ENCODE results near the gene MECR.
A peak's percentile ranks its signal among the peaks of the same experiment; 100 is the strongest.

The MECR gene

DNA sequence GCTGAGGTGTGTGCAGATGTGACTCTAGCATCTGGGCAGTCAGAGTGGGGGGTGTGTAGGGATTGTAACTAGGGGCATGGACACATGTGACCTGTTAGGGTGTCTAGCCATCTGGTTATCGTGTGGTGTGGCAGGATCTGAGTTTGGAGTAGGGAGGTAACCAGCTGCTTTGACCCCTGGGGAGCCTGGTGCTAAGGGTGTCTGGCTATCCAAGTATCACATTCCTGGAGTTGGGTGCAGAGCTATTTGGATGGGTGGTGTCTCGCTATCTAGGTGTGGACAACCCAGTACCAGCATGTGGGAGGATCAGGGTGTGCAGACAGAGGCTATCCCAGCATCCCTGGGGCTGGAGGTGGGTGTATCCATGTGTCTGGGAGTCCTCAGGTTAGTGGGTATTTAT is 10.3 kb upstream of the MECR start:
- TF ChIP-seq ZFX (IDR thresholded peaks at IDR 0.05; ENCODE audit: borderline replicate concordance): no peak
- TF ChIP-seq, protein P1, sequence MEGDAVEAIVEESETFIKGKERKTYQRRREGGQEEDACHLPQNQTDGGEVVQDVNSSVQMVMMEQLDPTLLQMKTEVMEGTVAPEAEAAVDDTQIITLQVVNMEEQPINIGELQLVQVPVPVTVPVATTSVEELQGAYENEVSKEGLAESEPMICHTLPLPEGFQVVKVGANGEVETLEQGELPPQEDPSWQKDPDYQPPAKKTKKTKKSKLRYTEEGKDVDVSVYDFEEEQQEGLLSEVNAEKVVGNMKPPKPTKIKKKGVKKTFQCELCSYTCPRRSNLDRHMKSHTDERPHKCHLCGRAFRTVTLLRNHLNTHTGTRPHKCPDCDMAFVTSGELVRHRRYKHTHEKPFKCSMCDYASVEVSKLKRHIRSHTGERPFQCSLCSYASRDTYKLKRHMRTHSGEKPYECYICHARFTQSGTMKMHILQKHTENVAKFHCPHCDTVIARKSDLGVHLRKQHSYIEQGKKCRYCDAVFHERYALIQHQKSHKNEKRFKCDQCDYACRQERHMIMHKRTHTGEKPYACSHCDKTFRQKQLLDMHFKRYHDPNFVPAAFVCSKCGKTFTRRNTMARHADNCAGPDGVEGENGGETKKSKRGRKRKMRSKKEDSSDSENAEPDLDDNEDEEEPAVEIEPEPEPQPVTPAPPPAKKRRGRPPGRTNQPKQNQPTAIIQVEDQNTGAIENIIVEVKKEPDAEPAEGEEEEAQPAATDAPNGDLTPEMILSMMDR (IDR thresholded peaks at IDR 0.05): no peak
- H3K27ac ChIP-seq: no peak overlapping the region

DNA sequence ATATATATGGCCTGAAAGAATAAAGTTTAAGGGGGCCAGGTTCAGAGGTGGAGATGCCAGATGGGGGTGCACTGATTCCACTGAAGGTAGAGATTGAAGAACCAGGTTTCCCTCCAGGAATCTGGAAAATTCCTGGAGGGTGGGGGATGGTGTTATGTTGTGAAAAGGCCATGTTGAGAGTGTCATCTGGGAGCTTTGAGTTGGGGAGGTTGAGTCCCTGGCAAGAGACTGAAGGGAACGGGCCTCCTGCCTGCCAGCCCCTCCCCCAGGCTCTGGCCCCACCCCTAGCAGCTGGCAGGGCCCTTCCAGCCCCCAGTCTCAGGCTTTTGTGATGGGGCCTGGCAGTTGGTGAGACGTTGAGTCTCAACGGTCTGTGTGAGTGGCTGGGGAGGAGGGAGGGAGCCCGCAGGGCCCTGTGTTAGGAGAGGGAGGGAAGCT is 9.7 kb upstream of the MECR start:
- no peak overlapping the region for H3K27ac ChIP-seq
- TF ChIP-seq, protein P1 (IDR thresholded peaks at IDR 0.05): 0 out of 2 replicates have a peak, but pooled peaks have one; percentile 8
- TF ChIP-seq ZFX (IDR thresholded peaks at IDR 0.05; ENCODE audit: borderline replicate concordance): no peak

DNA sequence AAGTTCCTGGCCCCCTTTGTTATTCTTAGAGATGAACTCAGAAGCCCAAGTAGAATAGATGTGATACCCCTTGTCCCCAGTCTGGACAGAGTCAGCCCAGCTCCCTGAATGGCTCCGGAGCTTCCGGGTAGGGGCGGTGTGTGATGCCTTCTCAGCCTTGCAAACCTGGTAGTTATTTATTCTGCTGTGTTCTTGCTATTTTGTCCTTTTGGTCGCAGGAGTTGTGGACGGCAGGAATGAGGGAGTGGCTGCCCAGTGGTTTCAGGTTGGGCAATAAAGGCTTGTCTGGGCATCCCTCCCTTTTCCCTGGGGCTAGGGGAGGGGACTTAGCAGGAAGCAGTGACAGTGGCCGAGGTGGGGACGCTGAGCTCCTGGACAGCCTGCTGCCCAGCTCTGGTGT is 8.4 kb upstream of the MECR start:
- no peak overlapping the region for H3K27ac ChIP-seq
- TF ChIP-seq, protein P1 (IDR thresholded peaks at IDR 0.05): no peak
- no peak for TF ChIP-seq ZFX (IDR thresholded peaks at IDR 0.05; ENCODE audit: borderline replicate concordance)

DNA sequence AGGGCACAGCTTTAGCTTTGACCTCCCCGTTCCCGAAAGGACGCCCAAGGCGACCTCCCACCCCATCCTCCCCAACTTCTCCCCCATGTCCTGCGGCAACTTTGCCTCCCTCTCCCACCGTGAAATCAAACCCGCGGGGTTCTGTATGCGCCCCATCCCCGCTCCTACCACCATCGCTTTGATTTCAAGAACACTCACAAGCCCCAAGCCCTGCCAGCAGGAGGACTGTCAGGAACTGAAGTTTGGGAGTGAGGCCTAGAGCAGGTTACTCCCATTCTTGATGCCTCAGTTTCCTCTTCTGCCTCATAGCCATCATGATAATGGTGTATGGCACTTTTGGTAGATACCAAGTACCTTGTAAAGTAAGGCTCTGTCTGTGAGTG is 7.9 kb upstream of the MECR start:
- TF ChIP-seq, protein P1 (IDR thresholded peaks at IDR 0.05): no peak
- TF ChIP-seq ZFX (IDR thresholded peaks at IDR 0.05; ENCODE audit: borderline replicate concordance): no peak
- H3K27ac ChIP-seq: peak overlapping the region; percentile 64; the same call in 1 of the 2 replicates

DNA sequence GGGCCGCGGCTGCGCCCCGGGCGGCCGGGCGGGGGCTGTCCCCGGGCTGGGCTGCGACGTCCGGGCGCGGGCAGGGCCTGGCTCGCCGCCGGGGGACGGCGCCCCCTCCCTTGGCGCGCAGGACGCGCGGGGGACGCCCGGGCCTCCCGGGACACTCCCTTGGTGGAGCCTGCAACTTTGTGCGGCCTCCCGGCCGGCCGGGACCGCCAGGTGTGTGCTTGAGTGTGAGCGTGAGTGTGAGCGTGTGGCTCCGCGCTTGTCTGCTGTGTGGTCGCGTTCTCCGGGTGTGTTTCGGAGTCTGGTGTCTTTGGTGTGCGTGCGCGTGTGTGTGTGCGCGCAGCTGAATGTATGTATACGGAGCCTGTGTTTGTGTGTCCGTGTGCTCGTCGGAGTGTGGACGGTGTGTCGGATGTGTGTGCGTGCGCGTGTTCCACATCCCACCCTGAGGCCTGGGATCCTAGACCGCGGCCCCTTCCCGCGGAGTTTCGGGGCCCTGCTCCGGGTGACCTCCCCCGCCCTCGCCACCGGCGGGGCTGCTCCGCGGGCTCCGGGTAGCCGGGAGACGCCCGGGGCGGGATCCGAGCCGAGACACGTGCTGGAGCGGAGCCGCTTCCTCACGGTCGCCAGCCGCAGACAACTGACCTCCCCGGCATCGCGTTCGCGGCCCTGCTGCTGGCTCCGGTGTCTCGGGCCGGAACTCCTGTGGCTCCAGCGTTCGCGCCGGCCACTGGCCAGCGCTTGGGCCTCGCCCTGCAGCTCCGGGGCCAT is 7.3 kb upstream of the MECR start:
- no peak for TF ChIP-seq ZFX (IDR thresholded peaks at IDR 0.05; ENCODE audit: borderline replicate concordance)
- TF ChIP-seq, protein P1 (IDR thresholded peaks at IDR 0.05): 0 out of 2 replicates have a peak, but pooled peaks have one; percentile 2
- peak overlapping the region; percentile 64 for H3K27ac ChIP-seq

DNA sequence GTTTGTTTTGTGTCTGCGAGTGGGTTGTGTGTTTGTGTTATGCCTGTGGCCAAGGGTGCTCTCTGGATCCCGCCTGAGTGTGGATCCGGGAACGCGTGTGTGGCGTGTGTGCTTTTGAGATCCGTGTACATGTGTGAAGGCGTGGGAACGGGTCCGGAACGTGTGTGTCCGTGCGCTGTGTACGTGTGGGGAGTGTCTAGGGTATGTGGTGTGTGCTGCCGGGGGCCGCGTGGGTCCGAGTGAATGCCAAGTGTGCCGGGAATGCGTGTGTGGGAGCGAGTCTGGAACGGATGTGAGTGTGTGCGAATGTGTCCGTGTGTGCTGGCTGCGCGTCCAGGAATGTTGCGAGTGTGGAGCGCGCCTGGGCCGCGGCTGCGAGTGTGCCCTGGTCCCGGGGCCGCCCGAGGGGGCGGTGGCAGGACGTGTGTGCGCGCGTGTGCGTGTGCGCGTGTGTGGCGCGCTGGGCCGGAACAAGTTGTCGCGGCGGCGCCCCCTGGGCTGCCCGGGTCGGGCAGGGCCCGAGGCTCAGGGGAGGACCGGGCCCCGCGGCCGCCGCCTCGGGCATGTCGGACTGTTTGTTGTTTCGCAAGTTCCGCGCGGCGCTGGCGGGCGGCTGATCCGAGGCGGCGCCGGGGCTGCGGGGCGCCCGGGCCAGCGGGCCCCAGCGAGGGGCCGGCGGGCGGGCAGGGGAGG is 6.5 kb upstream of the MECR start:
- no peak for TF ChIP-seq ZFX (IDR thresholded peaks at IDR 0.05; ENCODE audit: borderline replicate concordance)
- TF ChIP-seq, protein P1 (IDR thresholded peaks at IDR 0.05): 0 out of 2 replicates have a peak, but pooled peaks have one; percentile 8
- H3K27ac ChIP-seq: peak overlapping the region; percentile 64

DNA sequence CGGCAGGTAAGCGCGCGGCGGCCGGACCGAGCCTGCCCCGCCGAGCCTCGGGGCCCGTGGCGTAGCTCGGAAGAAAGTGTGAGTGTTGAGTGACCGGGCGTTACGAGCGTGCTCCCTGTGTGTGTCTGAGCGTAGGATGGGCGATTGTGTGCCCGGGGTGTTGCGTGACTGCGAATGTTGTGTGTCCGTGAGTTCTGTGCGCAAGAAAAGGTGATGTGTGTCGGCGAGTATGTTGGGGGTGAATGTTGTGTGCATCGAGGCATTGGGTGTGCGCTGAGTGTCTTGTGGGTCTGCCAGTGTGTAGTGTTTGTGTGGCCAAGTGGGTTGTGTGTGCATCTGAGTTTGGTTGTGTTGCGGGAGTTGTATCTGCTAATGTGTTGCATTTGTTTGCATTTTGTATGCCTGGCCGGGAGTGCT is 6.0 kb upstream of the MECR start:
- H3K27ac ChIP-seq: peak overlapping the region; percentile 64

More for the DNA sequence above, 6.0 kb upstream of the MECR start:
- TF ChIP-seq ZFX (IDR thresholded peaks at IDR 0.05; ENCODE audit: borderline replicate concordance): no peak
- TF ChIP-seq, protein P1 (IDR thresholded peaks at IDR 0.05): no peak

Data from 22Rv1 (cell line).